DMS79 (cell line): ENCODE results near the gene ZNF91.
"Not testable (repeated sequence)": the region's sequence is repeated elsewhere in the genome, so short reads cannot be mapped to it uniquely, and the experiment has no call there.

ENCODE experiments used
- DNase-seq: peaks from one replicate; lab custom pipeline; 2025; lab: John Stamatoyannopoulos, UW

The ZNF91 gene

GRCh38 chr19:23395041-23395721, at the start of gene ZNF91:
ZNF91 (minus strand) TSS chr19:23395471; CDS start chr19:23395354, 117 bp downstream.
- peak; percentile 97 for DNase-seq

DNA sequence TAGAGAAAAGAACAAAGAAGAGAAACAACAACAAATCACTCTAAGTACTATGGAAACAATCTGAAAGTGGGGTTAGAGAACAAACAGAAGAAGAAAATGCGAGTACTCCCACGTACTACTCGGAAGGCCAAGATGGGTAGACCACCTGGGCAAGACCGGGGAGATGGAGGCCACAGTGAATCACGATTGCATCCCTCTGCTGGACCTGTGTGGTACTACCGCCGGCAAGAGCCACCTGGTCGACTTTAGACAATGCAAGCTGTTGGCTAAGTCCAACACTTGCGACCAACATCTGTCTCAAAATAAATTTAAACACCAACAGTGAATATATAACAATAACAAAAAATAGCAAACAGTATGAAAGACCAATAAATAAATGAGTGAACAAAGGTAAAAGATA, 45.5 kb upstream of the ZNF91 start:
- no peak for DNase-seq

GRCh38 chr19:23440207-23440606, 44.9 kb upstream of the ZNF91 start:
- no peak for DNase-seq

DNA sequence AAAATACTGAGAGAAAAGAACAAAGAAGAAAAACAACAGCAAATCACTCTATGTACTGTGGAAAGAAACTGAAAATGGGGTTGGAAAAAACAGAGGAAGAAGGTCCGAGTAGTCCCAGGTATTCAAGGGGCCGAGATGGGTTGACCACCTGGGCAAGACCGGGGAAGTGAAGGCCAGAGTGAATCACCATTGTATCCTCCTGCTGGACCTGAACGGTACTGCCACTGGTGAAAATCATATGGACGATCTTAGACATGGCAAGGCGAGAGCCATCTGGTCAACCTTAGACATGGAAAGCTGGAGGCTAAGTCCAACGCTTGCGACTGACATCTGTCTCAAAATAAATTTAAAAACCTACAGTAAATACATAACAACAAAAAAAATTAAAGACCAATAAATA, 44.4 kb upstream of the ZNF91 start:
- no peak for DNase-seq

- DNase-seq, result no peak
These were observed 42.6 kb upstream of the ZNF91 start for GRCh38 chr19:23437901-23438300.

DNA sequence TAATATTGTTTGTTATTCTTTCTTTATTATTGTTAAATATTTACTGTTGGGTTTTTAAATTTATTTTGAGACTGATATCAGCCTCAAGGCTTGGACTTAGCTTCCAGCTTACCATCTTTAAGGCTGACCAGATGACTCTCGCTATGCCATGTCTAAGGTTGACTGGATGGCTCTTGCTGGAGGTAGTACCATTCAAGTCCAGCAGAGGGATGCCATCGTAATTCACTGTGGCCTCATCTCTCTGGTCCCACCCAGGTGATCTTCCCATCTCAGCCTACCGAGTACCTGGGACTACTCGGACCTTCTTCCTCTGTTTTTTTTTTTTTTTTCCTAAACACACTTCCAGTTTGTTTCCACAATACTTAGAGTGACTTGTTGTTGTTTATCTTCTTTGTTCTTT, 41.7 kb upstream of the ZNF91 start:
- DNase-seq, result no peak

- DNase-seq, result no peak
These were observed 41.0 kb upstream of the ZNF91 start for GRCh38 chr19:23436318-23436717.

DNA sequence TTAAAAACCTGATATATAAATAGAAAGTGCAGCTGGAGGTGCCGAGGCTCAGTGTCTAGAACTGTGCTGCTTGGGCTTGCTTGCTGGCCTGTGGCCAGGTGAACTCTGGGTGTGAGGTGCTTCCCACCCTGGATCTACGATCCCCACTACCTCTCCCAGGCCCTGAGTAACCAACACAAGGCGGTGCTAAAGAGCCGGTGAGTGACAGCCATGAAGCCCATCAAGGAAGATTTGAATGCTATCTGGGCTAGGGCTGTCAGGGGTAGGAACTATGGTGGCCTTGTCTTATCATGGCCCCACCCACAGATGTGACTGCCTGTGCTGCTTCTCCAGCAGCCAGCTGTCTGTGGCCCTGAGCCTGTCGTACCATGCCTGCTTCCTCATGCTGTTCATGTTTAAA, 25.6 kb upstream of the ZNF91 start:
- DNase-seq, result no peak

- DNase-seq, result not testable (repeated sequence)
These were observed 24.0 kb upstream of the ZNF91 start for GRCh38 chr19:23419261-23419660.

DNA sequence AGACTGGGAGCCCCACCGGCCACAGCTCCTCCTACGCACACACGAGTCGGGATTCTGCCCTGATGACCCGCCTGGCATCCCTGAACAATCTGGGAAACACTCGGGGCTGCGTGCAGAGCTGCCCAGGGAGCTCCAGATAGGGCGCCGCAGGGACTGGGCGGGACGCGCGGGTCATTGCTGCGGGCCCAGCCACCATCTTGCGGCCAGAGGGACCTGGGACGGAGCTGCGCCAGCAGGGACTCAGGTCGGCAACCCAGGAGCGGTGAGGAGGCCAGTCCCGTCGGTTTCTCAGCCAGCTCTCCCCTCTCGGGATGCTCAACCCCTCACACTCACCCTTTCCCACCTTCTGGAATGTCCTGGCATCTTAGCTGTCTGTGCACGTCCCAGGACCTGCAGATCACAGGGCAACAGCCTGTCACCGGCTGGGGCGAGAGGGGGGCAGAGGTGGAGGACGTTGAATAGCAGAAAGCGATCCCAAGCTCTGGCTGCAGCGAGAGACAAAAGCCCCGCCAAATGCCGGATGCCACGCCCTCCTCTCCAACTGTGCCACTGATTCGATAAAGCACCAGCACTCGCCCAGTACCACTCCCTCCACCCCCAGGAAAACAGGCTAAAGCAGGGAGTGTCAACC, 20.4 kb upstream of the ZNF91 start:
- DNase-seq, result peak; percentile 87

- DNase-seq, result peak; percentile 21
These were observed 19.8 kb upstream of the ZNF91 start for GRCh38 chr19:23415034-23415433.

DNA sequence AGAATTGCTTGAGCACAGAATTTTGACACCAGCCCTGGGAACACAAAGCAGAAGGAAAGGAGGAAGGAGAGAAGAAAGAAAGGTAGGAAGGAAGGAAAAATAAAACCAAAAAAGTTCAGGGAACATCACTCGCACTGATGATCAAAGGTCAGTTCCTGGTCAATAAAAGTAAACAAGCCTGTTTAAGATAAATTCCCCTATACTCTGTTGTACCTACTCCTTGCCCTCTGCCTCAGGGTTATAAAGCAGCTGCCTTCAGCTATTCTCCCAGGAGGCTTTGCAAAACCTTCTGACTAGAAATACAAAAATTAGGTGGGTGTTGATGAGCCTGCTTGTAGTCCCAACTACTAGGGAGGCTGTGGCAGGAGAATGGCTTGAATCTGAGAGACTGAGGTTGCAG, 14.9 kb upstream of the ZNF91 start:
- no peak for DNase-seq

GRCh38 chr19:23409392-23410048, 14.2 kb upstream of the ZNF91 start:
- DNase-seq, result no peak

DNA sequence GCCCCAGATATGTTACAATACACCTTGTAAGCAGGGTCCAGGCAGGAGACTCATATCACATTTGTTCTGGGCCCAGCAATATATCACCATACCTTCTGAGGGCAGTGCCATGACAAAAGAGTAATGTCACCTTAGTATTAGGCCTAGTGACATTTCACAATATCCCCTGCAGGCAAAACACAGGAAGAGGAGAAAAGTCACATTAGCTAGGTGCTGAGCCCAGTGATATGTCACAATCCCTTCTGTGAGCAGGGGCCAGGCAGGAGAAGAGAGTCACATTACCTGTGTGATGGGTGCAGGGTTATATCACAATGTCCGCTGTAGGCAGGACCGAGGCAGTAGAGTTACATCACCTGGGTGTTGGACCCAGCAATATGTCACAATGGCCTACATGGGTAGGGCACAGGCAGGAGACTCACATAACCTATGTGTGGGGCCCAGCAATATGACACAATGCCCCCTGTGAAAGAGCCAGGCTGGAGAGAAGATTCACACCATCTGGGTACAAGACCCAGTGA, 12.4 kb upstream of the ZNF91 start:
- no peak for DNase-seq

DNA sequence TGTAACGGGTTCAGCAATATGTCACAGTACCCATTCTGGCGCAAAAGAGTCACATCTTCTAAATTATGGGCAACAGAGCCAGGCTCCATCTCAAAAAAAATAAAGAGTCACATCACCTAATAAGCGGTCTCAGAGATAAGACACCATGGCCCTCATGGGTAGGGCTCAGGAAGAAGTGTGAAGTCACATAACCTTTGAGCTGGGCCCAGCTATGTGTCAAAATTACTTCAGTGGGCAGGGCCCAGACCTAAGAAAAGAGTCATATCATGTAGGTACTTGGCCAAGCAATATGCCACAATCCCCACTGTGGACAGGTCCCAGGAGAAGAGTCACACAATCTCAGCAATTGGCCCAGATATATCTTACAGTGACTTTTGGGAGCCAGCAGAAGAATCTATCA, 11.4 kb upstream of the ZNF91 start:
- no peak for DNase-seq

DNA sequence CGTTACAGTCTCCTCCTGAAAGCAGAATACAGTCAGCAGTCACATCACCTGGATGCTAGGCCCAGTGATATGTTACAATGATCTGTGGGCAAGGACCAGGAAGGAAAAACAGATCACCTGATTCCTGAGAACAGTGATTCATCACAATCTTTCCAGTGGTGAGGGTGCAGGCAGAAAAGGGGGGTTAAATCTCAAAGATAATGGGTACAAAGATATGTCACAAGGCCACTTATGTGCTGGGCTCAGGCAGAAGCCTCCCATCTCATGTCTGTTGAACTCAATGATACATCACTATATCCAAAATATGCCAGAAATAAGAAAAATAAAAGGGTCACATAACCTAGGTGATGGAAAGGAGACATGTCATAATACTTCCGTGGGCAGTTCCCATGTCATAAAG, 10.8 kb upstream of the ZNF91 start:
- no peak for DNase-seq

GRCh38 chr19:23404676-23405075, 9.4 kb upstream of the ZNF91 start:
- DNase-seq, result no peak

DNA sequence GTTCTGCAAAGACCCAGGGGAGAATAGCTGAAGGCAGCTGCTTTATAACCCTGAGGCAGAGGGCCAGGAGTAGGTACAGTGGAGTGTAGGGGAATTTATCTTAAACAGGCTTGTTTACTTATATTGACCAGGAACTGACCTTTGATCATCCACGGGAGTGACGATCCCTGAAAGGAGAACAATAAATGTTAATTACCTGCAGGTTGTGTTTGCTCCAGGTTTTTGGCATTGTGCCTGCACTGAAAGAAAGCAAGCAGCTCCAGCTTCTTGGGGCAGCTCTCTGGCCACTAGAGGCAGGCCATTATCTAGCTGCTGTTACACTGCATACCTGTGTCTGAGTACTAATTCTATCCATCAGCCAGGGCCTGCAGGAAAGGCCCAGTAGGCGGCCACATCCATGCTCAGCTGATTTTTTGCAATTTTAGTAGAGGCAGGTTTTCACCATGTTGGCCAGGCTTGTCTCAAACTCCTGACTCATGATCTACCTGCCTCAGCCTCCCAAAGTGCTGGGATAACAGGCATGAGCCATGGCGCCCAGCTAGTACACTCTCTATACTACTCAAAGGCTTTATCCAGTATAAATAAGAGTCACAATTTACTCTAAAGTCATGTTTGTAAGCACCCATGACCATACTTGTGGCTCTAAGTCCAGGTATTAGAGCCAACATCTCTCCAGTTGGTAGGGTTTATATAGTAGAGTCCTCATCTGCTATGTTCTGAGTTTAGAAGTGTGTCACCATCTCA, 8.5 kb upstream of the ZNF91 start:
- DNase-seq, result no peak

GRCh38 chr19:23403052-23403451, 7.8 kb upstream of the ZNF91 start:
- no peak for DNase-seq

GRCh38 chr19:23402388-23402787, 7.1 kb upstream of the ZNF91 start:
- no peak for DNase-seq

GRCh38 chr19:23401086-23401610, 5.9 kb upstream of the ZNF91 start:
- DNase-seq, result no peak

- no peak for DNase-seq
These were observed 4.2 kb upstream of the ZNF91 start for GRCh38 chr19:23399443-23399842.
